GM23338 (cell line): Measurements from ENCODE around the gene SLC39A11. TPM values are rescaled to one million over a fixed set of nuclear protein-coding genes. Genes with fewer than 3 reads are reported as not detected.

Experiments
- ATAC-seq: fragments of 200-7000 bp; cut with Tn5 transposase; 3 replicates; pipeline ENCODE4 v1.9.1; 2020
- DNase-seq: peaks from one replicate; pipeline ENCODE4 v3.0.0-alpha.2; 2015; ENCODE audit warnings: low spot score
- H2AFZ ChIP-seq: fragments of 200-600 bp; sonication (generic); 2 replicates; pipeline ENCODE4 v1.8.0; 2016; ENCODE audit warnings: antibody characterized with exemption, mild to moderate bottlenecking, moderate library complexity
- H3F3A ChIP-seq: fragments of 200-600 bp; sonication (generic); replicated peaks from 2 replicates; pipeline ENCODE4 v1.8.0; 2017; ENCODE audit warnings: antibody characterized with exemption, mixed run types, low read depth
- H3K27ac ChIP-seq: fragments of 200-600 bp; sonication (generic); 2 replicates; pipeline ENCODE4 v1.6.1; 2016; ENCODE audit warnings: low read depth
- H3K27me3 ChIP-seq: fragments of 200-600 bp; sonication (generic); 2 replicates; pipeline ENCODE4 v1.8.0; 2016; ENCODE audit warnings: mild to moderate bottlenecking, mixed run types, moderate library complexity; ENCODE audit not compliant: insufficient read depth
- H3K36me3 ChIP-seq: fragments of 200-600 bp; sonication (generic); 2 replicates; pipeline ENCODE4 v1.8.0; 2016; ENCODE audit warnings: mild to moderate bottlenecking; ENCODE audit not compliant: insufficient read depth
- H3K4me1 ChIP-seq: fragments of 200-600 bp; sonication (generic); 2 replicates; pipeline ENCODE4 v1.8.0; 2016; ENCODE audit warnings: mild to moderate bottlenecking, moderate library complexity; ENCODE audit not compliant: insufficient read depth
- H3K4me2 ChIP-seq: fragments of 200-600 bp; sonication (generic); 2 replicates; pipeline ENCODE4 v1.7.1; 2017; ENCODE audit warnings: mixed run types
- H3K4me3 ChIP-seq: fragments of 200-600 bp; sonication (generic); 2 replicates; pipeline ENCODE4 v1.6.1; 2016; ENCODE audit warnings: mixed run types
- H3K79me2 ChIP-seq: fragments of 200-600 bp; sonication (generic); replicated peaks from 2 replicates; pipeline ENCODE4 v1.8.0; 2017; ENCODE audit warnings: mild to moderate bottlenecking; ENCODE audit not compliant: insufficient read depth
- H3K9me2 ChIP-seq: fragments of 200-600 bp; sonication (generic); 2 replicates; pipeline ENCODE4 v1.8.0; 2017; ENCODE audit not compliant: insufficient read depth
- H4K20me1 ChIP-seq: fragments of 200-600 bp; sonication (generic); replicated peaks from 2 replicates; pipeline ENCODE4 v1.8.0; 2017; ENCODE audit warnings: mild to moderate bottlenecking; ENCODE audit not compliant: insufficient read depth
- H3K27ac Mint-ChIP-seq: 2 replicates; pipeline ENCODE4 v1.8.0; 2020; ENCODE audit warnings: inconsistent platforms, mild to moderate bottlenecking, moderate library complexity, mixed read lengths
- H3K27me3 Mint-ChIP-seq: 3 replicates; pipeline ENCODE4 v1.8.0; 2022; ENCODE audit warnings: low read depth, mild to moderate bottlenecking, moderate library complexity, mixed read lengths, inconsistent platforms; ENCODE audit not compliant: insufficient read depth, poor library complexity
- H3K36me3 Mint-ChIP-seq: 3 replicates; pipeline ENCODE4 v1.8.0; 2021; ENCODE audit warnings: low read depth, mild to moderate bottlenecking, inconsistent platforms, moderate library complexity, mixed read lengths
- H3K4me1 Mint-ChIP-seq: 3 replicates; pipeline ENCODE4 v1.8.0; 2020; ENCODE audit warnings: mild to moderate bottlenecking, inconsistent platforms, mixed read lengths
- H3K4me3 Mint-ChIP-seq: 3 replicates; pipeline ENCODE4 v1.8.0; 2021; ENCODE audit warnings: moderate library complexity, mild to moderate bottlenecking, inconsistent platforms, mixed read lengths
- H3K9me3 Mint-ChIP-seq: 3 replicates; pipeline ENCODE4 v1.8.0; 2020; ENCODE audit warnings: moderate library complexity, mild to moderate bottlenecking, inconsistent platforms, mixed read lengths
- CREB1 ChIP-seq: fragments of 250-450 bp; sonication (Bioruptor Pico); IDR thresholded peaks from 2 replicates; pipeline ENCODE4 v1.5.0; 2020; ENCODE audit warnings: low read depth, mild to moderate bottlenecking, moderate library complexity
- POLR2AphosphoS5 ChIP-seq: IDR thresholded peaks from 2 replicates; pipeline ENCODE4 v1.6.1; 2016; ENCODE audit warnings: antibody characterized with exemption, low read depth
- STAT1 ChIP-seq: IDR thresholded peaks from one replicate; pipeline ENCODE4 v1.6.1; 2016; ENCODE audit warnings: antibody characterized with exemption; ENCODE audit not compliant: unreplicated experiment
- ZNF114 ChIP-seq: fragments of 250-450 bp; sonication (Bioruptor Pico); IDR thresholded peaks from 2 replicates; pipeline ENCODE4 v1.5.0; 2020; ENCODE audit warnings: mild to moderate bottlenecking, moderate library complexity
- polyA plus RNA-seq: library from polyadenylated mRNA; unstranded; fragments of >200 nt; fragmentation: Nextera tagmentation; extraction: Ambion mirVana; gene quantifications from 2 replicates; pipeline ENCODE4 v1.2.1, GENCODE V29; 2016
- total RNA-seq: library from RNA; depleted of rRNA; stranded (reverse); fragments of >200 nt; shearing (Covaris generic); gene quantifications from 2 replicates; pipeline ENCODE4 v1.2.3, GENCODE V29; 2014
- TF ChIP-seq, protein P1 (sequence below), 2 experiments: fragments of 200-600 bp in 1 of 2; sonication (generic) in 1 of 2; conservative IDR thresholded peaks; 2 replicates each; pipeline versions ENCODE4 v1.5.1 to v1.6.1; 2016 to 2017; ENCODE audit warnings: antibody characterized with exemption in 2 of 2, low read depth in 2 of 2, mild to moderate bottlenecking in 2 of 2, moderate library complexity in 1 of 2
- TF ChIP-seq, protein P2 (sequence below): IDR thresholded peaks from 2 replicates; pipeline ENCODE4 v1.6.1; 2016; ENCODE audit warnings: antibody characterized with exemption
- TF ChIP-seq, protein P3 (sequence below): fragments of 250-450 bp; sonication (Bioruptor Pico); IDR thresholded peaks from 2 replicates; pipeline ENCODE4 v1.5.0; 2020; ENCODE audit warnings: mild to moderate bottlenecking, moderate library complexity
- TF ChIP-seq, protein P4 (sequence below): IDR thresholded peaks from one replicate; pipeline ENCODE4 v1.6.1; 2018; ENCODE audit warnings: antibody characterized with exemption; ENCODE audit not compliant: unreplicated experiment

SLC39A11 gene
- total and polyA plus RNA-seq, 2 experiments from 2014 or later: 10.8 to 18.1 TPM

DNA sequence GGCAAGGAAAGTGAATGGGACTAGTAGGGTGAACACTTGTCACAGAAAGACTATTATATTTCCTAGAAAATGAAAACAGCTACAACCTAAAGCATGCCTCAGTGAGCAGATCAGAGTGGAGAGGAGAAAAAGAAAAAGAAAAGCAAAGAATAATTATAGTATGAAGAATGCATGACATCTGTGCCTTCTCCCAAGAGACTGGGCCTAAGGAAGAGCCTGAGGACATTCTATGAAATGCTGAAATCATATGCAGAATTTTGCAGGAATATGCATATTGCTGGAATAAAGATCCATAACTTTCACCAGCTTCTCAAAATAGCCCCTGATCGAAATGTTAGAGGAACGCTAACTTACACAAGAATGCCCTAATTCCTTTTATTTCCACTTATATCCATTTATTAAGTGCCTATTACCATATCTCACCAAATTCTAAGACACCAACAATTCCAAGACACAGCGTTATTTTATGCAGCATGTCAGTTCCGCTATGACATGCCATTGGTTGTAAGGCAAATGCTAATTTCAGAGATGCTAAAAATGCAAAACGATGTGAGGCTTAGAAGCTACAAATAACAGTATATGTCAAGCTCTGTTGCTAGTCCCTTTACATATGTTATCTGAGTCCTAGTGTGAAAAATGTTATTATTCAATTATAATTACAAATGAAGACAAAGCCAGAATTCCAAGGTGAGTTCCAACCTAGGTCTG, 171.0 kb downstream of the SLC39A11 start (continued):
- TF ChIP-seq STAT1 (no peak), ZNF114 (CRISPR knock-in tag) (no peak), POLR2AphosphoS5 (no peak)
- TF ChIP-seq, protein P1, sequence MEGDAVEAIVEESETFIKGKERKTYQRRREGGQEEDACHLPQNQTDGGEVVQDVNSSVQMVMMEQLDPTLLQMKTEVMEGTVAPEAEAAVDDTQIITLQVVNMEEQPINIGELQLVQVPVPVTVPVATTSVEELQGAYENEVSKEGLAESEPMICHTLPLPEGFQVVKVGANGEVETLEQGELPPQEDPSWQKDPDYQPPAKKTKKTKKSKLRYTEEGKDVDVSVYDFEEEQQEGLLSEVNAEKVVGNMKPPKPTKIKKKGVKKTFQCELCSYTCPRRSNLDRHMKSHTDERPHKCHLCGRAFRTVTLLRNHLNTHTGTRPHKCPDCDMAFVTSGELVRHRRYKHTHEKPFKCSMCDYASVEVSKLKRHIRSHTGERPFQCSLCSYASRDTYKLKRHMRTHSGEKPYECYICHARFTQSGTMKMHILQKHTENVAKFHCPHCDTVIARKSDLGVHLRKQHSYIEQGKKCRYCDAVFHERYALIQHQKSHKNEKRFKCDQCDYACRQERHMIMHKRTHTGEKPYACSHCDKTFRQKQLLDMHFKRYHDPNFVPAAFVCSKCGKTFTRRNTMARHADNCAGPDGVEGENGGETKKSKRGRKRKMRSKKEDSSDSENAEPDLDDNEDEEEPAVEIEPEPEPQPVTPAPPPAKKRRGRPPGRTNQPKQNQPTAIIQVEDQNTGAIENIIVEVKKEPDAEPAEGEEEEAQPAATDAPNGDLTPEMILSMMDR (conservative IDR thresholded peaks at IDR 0.05; ENCODE audit: low read depth in 2 of 2): no peak

DNA sequence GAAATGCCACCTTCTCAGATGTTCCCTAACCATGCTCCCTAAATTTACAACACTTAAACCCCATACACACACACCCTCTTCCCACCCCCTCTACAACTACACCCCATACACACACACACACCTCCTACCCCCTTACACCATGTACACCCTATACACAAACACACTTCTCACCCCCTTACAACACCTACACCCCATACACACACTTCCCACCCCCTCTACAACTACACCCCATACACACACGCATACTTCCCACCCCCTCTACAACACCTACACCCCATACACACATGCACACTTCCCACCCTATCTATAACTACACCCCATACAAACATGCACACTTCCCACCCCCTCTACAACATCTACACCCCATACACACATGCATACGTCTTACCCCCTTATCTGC, 172.0 kb downstream of the SLC39A11 start:
- no peaks in the 10 kb centered on the region for H3K4me1 ChIP-seq
- H3K9me2 ChIP-seq: 0 out of 2 replicates have a peak, but pooled peaks cover 3% of the 10 kb centered on the region
- Mint-ChIP-seq H3K9me3 (no peaks in the 10 kb centered on the region), H3K4me3 (no peak overlapping the region), H3K27me3 (peaks cover 3% of the 10 kb centered on the region), H3K27ac (no peak overlapping the region), H3K4me1 (no peaks in the 10 kb centered on the region), H3K36me3 (no peaks in the 10 kb centered on the region)
- H3K4me3 ChIP-seq: no peak overlapping the region
- ATAC-seq (no peak), DNase-seq (no peak)
- H4K20me1 ChIP-seq: no peaks in the 10 kb centered on the region
- no peaks in the 10 kb centered on the region for H3K27me3 ChIP-seq
- no peaks in the 10 kb centered on the region for H3K79me2 ChIP-seq
- no peaks in the 10 kb centered on the region for H3F3A ChIP-seq
- H2AFZ ChIP-seq: no peak overlapping the region
- no peak overlapping the region for H3K27ac ChIP-seq
- H3K4me2 ChIP-seq: no peak overlapping the region
- no peaks in the 10 kb centered on the region for H3K36me3 ChIP-seq
- TF ChIP-seq CREB1 (no peak), STAT1 (no peak), ZNF114 (CRISPR knock-in tag) (no peak), POLR2AphosphoS5 (no peak)
- TF ChIP-seq, protein P2, sequence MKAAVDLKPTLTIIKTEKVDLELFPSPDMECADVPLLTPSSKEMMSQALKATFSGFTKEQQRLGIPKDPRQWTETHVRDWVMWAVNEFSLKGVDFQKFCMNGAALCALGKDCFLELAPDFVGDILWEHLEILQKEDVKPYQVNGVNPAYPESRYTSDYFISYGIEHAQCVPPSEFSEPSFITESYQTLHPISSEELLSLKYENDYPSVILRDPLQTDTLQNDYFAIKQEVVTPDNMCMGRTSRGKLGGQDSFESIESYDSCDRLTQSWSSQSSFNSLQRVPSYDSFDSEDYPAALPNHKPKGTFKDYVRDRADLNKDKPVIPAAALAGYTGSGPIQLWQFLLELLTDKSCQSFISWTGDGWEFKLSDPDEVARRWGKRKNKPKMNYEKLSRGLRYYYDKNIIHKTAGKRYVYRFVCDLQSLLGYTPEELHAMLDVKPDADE: no peak
- TF ChIP-seq, protein P3, sequence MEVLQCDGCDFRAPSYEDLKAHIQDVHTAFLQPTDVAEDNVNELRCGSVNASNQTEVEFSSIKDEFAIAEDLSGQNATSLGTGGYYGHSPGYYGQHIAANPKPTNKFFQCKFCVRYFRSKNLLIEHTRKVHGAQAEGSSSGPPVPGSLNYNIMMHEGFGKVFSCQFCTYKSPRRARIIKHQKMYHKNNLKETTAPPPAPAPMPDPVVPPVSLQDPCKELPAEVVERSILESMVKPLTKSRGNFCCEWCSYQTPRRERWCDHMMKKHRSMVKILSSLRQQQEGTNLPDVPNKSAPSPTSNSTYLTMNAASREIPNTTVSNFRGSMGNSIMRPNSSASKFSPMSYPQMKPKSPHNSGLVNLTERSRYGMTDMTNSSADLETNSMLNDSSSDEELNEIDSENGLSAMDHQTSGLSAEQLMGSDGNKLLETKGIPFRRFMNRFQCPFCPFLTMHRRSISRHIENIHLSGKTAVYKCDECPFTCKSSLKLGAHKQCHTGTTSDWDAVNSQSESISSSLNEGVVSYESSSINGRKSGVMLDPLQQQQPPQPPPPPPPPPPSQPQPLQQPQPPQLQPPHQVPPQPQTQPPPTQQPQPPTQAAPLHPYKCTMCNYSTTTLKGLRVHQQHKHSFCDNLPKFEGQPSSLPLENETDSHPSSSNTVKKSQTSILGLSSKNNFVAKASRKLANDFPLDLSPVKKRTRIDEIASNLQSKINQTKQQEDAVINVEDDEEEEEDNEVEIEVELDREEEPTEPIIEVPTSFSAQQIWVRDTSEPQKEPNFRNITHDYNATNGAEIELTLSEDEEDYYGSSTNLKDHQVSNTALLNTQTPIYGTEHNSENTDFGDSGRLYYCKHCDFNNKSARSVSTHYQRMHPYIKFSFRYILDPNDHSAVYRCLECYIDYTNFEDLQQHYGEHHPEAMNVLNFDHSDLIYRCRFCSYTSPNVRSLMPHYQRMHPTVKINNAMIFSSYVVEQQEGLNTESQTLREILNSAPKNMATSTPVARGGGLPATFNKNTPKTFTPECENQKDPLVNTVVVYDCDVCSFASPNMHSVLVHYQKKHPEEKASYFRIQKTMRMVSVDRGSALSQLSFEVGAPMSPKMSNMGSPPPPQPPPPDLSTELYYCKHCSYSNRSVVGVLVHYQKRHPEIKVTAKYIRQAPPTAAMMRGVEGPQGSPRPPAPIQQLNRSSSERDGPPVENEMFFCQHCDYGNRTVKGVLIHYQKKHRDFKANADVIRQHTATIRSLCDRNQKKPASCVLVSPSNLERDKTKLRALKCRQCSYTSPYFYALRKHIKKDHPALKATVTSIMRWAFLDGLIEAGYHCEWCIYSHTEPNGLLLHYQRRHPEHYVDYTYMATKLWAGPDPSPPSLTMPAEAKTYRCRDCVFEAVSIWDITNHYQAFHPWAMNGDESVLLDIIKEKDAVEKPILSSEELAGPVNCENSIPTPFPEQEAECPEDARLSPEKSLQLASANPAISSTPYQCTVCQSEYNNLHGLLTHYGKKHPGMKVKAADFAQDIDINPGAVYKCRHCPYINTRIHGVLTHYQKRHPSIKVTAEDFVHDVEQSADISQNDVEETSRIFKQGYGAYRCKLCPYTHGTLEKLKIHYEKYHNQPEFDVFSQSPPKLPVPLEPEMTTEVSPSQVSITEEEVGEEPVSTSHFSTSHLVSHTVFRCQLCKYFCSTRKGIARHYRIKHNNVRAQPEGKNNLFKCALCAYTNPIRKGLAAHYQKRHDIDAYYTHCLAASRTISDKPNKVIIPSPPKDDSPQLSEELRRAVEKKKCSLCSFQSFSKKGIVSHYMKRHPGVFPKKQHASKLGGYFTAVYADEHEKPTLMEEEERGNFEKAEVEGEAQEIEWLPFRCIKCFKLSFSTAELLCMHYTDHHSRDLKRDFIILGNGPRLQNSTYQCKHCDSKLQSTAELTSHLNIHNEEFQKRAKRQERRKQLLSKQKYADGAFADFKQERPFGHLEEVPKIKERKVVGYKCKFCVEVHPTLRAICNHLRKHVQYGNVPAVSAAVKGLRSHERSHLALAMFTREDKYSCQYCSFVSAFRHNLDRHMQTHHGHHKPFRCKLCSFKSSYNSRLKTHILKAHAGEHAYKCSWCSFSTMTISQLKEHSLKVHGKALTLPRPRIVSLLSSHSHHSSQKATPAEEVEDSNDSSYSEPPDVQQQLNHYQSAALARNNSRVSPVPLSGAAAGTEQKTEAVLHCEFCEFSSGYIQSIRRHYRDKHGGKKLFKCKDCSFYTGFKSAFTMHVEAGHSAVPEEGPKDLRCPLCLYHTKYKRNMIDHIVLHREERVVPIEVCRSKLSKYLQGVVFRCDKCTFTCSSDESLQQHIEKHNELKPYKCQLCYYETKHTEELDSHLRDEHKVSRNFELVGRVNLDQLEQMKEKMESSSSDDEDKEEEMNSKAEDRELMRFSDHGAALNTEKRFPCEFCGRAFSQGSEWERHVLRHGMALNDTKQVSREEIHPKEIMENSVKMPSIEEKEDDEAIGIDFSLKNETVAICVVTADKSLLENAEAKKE (CRISPR knock-in tag): no peak
- TF ChIP-seq, protein P1 (conservative IDR thresholded peaks at IDR 0.05; ENCODE audit: low read depth in 2 of 2): no peak
- TF ChIP-seq, protein P4, sequence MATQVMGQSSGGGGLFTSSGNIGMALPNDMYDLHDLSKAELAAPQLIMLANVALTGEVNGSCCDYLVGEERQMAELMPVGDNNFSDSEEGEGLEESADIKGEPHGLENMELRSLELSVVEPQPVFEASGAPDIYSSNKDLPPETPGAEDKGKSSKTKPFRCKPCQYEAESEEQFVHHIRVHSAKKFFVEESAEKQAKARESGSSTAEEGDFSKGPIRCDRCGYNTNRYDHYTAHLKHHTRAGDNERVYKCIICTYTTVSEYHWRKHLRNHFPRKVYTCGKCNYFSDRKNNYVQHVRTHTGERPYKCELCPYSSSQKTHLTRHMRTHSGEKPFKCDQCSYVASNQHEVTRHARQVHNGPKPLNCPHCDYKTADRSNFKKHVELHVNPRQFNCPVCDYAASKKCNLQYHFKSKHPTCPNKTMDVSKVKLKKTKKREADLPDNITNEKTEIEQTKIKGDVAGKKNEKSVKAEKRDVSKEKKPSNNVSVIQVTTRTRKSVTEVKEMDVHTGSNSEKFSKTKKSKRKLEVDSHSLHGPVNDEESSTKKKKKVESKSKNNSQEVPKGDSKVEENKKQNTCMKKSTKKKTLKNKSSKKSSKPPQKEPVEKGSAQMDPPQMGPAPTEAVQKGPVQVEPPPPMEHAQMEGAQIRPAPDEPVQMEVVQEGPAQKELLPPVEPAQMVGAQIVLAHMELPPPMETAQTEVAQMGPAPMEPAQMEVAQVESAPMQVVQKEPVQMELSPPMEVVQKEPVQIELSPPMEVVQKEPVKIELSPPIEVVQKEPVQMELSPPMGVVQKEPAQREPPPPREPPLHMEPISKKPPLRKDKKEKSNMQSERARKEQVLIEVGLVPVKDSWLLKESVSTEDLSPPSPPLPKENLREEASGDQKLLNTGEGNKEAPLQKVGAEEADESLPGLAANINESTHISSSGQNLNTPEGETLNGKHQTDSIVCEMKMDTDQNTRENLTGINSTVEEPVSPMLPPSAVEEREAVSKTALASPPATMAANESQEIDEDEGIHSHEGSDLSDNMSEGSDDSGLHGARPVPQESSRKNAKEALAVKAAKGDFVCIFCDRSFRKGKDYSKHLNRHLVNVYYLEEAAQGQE: no peak
